T-cell (primary cell): ENCODE measurements around the gene MMS19. TPM values are rescaled to one million over a fixed set of nuclear protein-coding genes. Genes with fewer than 3 reads are reported as not detected.
"Not testable (repeated sequence)": the region's sequence is repeated elsewhere in the genome, so short reads cannot be mapped to it uniquely, and the experiment has no call there.

ENCODE experiments used
- ATAC-seq, 4 experiments: fragments of 200-7000 bp in 3 of 4; fragments of 150-1000 bp in 1 of 4; cut with Tn5 transposase; replicated peaks in 1 of 4; 1 replicate in 3 of 4; 2 replicates in 1 of 4; pipeline ENCODE4 v1.10.0; 2021; ENCODE audit warnings: moderate library complexity in 3 of 4, mild to moderate bottlenecking in 2 of 4, moderate number of reproducible peaks in 1 of 4
- CTCF ChIA-PET, 2 donors: fragments of 300-600 bp; sonication (Branson Sonifier 250); formaldehyde crosslinking; loops; one replicate each; lab custom pipeline; 2022; ENCODE audit warnings: antibody characterized with exemption in 2 of 2; lab: Charles Lee
- POLR2A ChIA-PET, 2 donors: fragments of 300-600 bp; sonication (Branson Sonifier 250); formaldehyde crosslinking; loops; one replicate each; lab custom pipeline; 2022; ENCODE audit warnings: antibody characterized with exemption in 2 of 2; lab: Charles Lee
- DNase-seq, 35 experiments: peaks; one replicate each; pipeline versions ENCODE4 v3.0.0 to v3.0.0-alpha.2; 2013 to 2023
- H3K27ac ChIP-seq: one replicate; pipeline ENCODE4 v1.5.1; 2013; ENCODE audit warnings: low read length
- H3K27me3 ChIP-seq, 2 experiments: replicated peaks in 1 of 2; 1 replicate in 1 of 2; 2 replicates in 1 of 2; pipeline versions ENCODE4 v1.6.1 to v1.7.0; 2013; ENCODE audit warnings: low read length in 1 of 2, mixed read lengths in 1 of 2; ENCODE audit not compliant: control insufficient read depth in 2 of 2, insufficient read depth in 2 of 2; ENCODE audit errors: extremely low read depth in 1 of 2
- H3K36me3 ChIP-seq, 2 donors: 1 replicate in 1 of 2; 2 replicates in 1 of 2; pipeline versions ENCODE4 v1.6.1 to v1.7.0; 2013; ENCODE audit warnings: low read length in 1 of 2; ENCODE audit not compliant: control insufficient read depth in 2 of 2, insufficient read depth in 1 of 2; ENCODE audit errors: extremely low read depth in 1 of 2
- H3K4me1 ChIP-seq, 2 experiments: 1 replicate in 1 of 2; 2 replicates in 1 of 2; pipeline versions ENCODE4 v1.6.1 to v1.7.0; 2013; ENCODE audit warnings: low read length in 2 of 2, mixed read lengths in 1 of 2; ENCODE audit not compliant: insufficient read depth in 2 of 2, control insufficient read depth in 1 of 2; ENCODE audit errors: extremely low read depth in 1 of 2
- H3K4me3 ChIP-seq, 2 donors: 1 replicate in 1 of 2; 2 replicates in 1 of 2; pipeline versions ENCODE4 v1.5.1 to v1.7.0; 2013; ENCODE audit warnings: mild to moderate bottlenecking in 2 of 2, low read length in 1 of 2, moderate library complexity in 1 of 2; ENCODE audit not compliant: control insufficient read depth in 1 of 2; ENCODE audit errors: extremely low read depth in 1 of 2
- H3K9me3 ChIP-seq: 2 replicates; pipeline ENCODE4 v1.7.0; 2013
- H3K27ac Mint-ChIP-seq, 2 donors: one replicate each; pipeline ENCODE4 v1.8.0; 2020 to 2021; ENCODE audit warnings: mild to moderate bottlenecking in 2 of 2, mixed read lengths in 2 of 2
- H3K27me3 Mint-ChIP-seq, 2 donors: one replicate each; pipeline ENCODE4 v1.8.0; 2021 to 2022; ENCODE audit warnings: mixed read lengths in 2 of 2
- H3K36me3 Mint-ChIP-seq: one replicate; pipeline ENCODE4 v1.8.0; 2021; ENCODE audit warnings: mixed read lengths
- H3K4me1 Mint-ChIP-seq, 3 donors: one replicate each; pipeline ENCODE4 v1.8.0; 2020 to 2022; ENCODE audit warnings: mixed read lengths in 3 of 3, mild to moderate bottlenecking in 1 of 3
- H3K4me3 Mint-ChIP-seq, 3 donors: one replicate each; pipeline ENCODE4 v1.8.0; 2020 to 2022; ENCODE audit warnings: mild to moderate bottlenecking in 3 of 3, mixed read lengths in 3 of 3, moderate library complexity in 3 of 3
- H3K9me3 Mint-ChIP-seq, 3 donors: one replicate each; pipeline ENCODE4 v1.8.0; 2020 to 2022; ENCODE audit warnings: mixed read lengths in 3 of 3
- WGBS: methylation state at CpG from one replicate; pipeline ENCODE4 v1.1.5; 2013; ENCODE audit warnings: missing lambda C conversion rate; ENCODE audit not compliant: insufficient coverage; 5-methylcytosine and 5-hydroxymethylcytosine counted together
- total RNA-seq, 35 experiments: library from RNA in 6 of 35; stranded (reverse) in 6 of 35; fragments of 120-200 nt in 1 of 35; gene quantifications; one replicate each; pipeline versions ENCODE4 v1.2.1 to v1.2.4 and lab custom pipeline; 2013 to 2026

The MMS19 gene
- total RNA-seq, 5 donors from 2014 or later (not counting 1 experiment from before 2014, with no cell fraction given), result 73.8 to 106 (median 93.7) TPM

DNA sequence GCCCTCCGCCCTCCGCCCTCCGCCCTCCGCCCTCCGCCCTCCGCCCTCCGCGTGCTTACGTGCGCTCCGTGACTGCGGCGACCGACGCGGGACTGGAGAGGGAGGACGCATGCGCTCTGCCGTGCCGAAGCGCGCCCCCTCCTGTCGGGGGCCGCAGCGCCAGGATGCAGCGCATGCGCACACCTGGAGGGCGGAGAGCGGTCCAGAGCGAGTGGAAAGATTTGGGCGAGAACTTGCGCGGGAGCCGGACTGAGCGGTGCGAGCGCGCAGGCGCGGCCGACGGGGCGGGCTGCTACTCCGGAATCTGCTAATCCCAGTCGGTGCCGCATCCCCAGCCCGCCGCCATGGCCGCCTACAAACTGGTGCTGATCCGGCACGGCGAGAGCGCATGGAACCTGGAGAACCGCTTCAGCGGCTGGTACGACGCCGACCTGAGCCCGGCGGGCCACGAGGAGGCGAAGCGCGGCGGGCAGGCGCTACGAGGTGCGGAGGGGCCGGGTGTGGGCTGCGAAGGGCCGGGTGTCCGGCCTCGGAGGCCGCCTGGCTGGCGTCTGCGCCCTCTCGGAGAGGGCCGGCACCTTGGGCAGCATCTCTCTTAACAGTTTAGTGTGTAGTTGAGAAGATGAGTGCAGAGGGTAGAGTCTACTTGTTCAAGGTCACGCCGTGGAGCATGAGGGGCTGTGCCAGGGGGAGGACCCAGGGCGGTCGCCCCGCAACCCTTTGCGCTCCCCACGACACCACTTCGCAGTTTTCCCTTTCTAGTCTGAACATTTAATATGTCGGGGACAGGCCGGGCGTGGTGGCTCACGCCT lies 72.1 kb downstream of the MMS19 start, which contains the start of gene PGAM1:
Gene PGAM1 (plus strand): TSS at position 228 of the 812 bp plus-strand sequence. CDS start 117 bp downstream, at position 345.
- peaks cover 23 to 45% of the 10 kb centered on the region in 2 experiments for H3K4me1 ChIP-seq
- peak within 1 kb of the TSS; percentile 88 for H3K27ac ChIP-seq
- Mint-ChIP-seq H3K9me3 (no peaks in the 10 kb centered on the region), H3K4me1 (peaks cover 38 to 55% (median 45%) of the 10 kb centered on the region in 3 donors), H3K27ac (peak within 1 kb of the TSS; percentile 91 to 93), H3K27me3 (peaks cover 0 to 2% of the 10 kb centered on the region in 2 donors), H3K36me3 (peaks cover 11% of the 10 kb centered on the region), H3K4me3 (peak within 1 kb of the TSS; percentile 84 to 94 (median 87))
- WGBS, result under 1% methylated on average over 65 of the region's 90 CpGs
- peak; percentile 85 to 99 (median 91) for DNase-seq
- H3K4me3 ChIP-seq, result peak within 1 kb of the TSS; percentile 76 to 83
- ChIA-PET POLR2A (no interaction called here), CTCF (interaction anchor here in 1 of 2 donors (0.7 to 1.5 kb wide), 3 partner anchors 12 to 25 kb away, joined by 3 read pairs; partner anchors contain the start of gene RRP12)
- peaks cover 2 to 18% of the 10 kb centered on the region in 2 donors for H3K36me3 ChIP-seq
- H3K9me3 ChIP-seq, result no peaks in the 10 kb centered on the region
- H3K27me3 ChIP-seq, result no peaks in the 10 kb centered on the region
- peak; percentile 83 to 93 (median 87) for ATAC-seq

DNA sequence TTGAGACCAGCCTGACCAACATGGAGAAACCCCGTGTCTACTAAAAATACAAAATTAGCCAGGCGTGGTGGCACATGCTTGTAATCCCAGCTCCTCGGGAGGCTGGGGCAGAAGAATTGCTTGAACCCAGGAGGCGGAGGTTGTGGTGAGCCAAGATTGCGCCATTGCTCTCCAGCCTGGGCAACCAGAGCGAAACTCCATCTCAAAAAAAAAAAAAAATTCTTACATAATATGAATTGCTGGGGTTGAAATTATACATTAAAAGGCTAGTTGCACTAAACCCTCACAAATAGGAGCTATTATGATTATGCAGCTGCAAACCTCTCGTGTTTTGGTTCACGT lies 74.5 kb downstream of the MMS19 start:
- H3K4me1 ChIP-seq, result peaks cover 23 to 52% of the 10 kb centered on the region in 2 experiments
- peak overlapping the region; percentile 95 to 98 for H3K27ac Mint-ChIP-seq
- DNase-seq, H3K36me3 Mint-ChIP-seq, H3K36me3 ChIP-seq, H3K9me3 Mint-ChIP-seq, H3K4me3 ChIP-seq, H3K27ac ChIP-seq, H3K27me3 ChIP-seq, H3K9me3 ChIP-seq, H3K27me3 Mint-ChIP-seq, ATAC-seq: not testable (repeated sequence)
- POLR2A ChIA-PET, result interaction anchor here in 1 of 2 donors (1.5 kb wide), 1 partner anchor 10 kb away, joined by 4 read pairs; no protein-coding TSS in a partner anchor
- CTCF ChIA-PET, result interaction anchor here (0.7 to 1.5 kb wide), 3 partner anchors 16 to 60 kb away, joined by 3 to 5 read pairs (median 3); no protein-coding TSS in a partner anchor
- WGBS, result 72% methylated on average over 2 of the region's 8 CpGs
- peak overlapping the region in 1 of 3 donors; percentile 9 for H3K4me3 Mint-ChIP-seq
- H3K4me1 Mint-ChIP-seq, result peaks cover 44 to 56% (median 47%) of the 10 kb centered on the region in 3 donors

DNA sequence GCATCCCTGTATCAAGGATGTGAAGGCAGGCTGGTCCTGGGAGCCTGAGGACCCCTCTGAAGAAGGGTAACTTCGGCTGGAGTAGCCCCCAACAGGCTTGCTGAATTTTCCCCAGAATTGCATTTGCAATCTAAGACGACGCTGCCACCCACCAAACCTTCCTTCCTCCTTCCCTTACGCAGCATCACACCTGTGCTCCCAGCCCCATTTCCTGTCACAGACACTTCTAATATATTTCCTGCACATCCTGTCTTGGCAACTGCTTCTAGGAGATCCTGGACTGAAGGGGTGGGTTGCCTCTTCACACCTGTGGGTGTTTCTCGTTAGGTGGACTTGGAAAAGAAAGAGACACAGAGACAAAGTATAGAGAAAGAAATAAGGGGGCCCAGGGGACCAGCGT lies 81.7 kb downstream of the MMS19 start:
- Histone ChIP-seq H3K4me3 (no peak overlapping the region), H3K9me3 (no peaks in the 10 kb centered on the region), H3K4me1 (peaks cover 27 to 63% of the 10 kb centered on the region in 2 experiments), H3K36me3 (no peaks in the 10 kb centered on the region), H3K27ac (peak overlapping the region; percentile 38), H3K27me3 (no peaks in the 10 kb centered on the region)
- no peaks in the 10 kb centered on the region for H3K27me3 Mint-ChIP-seq
- peak in 1 of 35 experiments; percentile 33 for DNase-seq
- H3K9me3 Mint-ChIP-seq, result no peaks in the 10 kb centered on the region
- no peak for ATAC-seq
- H3K4me1 Mint-ChIP-seq, result peaks cover 54 to 59% (median 55%) of the 10 kb centered on the region in 3 donors
- peak overlapping the region; percentile 91 to 95 for H3K27ac Mint-ChIP-seq
- 3% methylated on average over 4 of the region's 6 CpGs for WGBS
- H3K36me3 Mint-ChIP-seq, result no peaks in the 10 kb centered on the region
- H3K4me3 Mint-ChIP-seq, result peak overlapping the region in 1 of 3 donors; percentile 29
- ChIA-PET CTCF (no interaction called here), POLR2A (no interaction called here)

DNA sequence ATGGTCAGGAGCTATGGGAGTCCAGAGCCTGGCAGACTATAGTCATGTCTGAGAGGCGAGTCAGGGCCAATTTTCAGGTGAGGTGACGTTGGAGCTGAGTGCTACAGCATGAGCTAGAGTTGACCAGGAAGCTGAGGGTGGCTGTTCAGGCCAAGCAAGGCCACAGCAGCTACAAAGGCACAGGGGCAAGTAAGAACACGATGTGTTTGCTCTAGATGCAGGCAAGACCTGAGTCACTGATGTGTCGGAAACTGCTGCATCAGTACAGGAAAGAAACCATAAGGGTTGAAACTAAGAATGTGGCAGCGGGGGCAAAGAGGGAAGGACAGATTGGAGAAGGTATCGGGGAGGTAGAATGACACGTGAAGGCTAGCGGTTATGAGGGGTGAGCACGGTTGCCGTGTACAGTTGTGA lies 85.3 kb downstream of the MMS19 start:
- H3K27ac Mint-ChIP-seq, result peak overlapping the region; percentile 41 to 75
- no peaks in the 10 kb centered on the region for H3K36me3 Mint-ChIP-seq
- Histone ChIP-seq H3K27ac (peak overlapping the region; percentile 60), H3K9me3 (no peaks in the 10 kb centered on the region), H3K27me3 (no peaks in the 10 kb centered on the region), H3K36me3 (no peaks in the 10 kb centered on the region), H3K4me1 (peaks cover 21 to 45% of the 10 kb centered on the region in 2 experiments), H3K4me3 (no peak overlapping the region)
- DNase-seq, result no peak
- H3K4me1 Mint-ChIP-seq, result peaks cover 37 to 42% (median 39%) of the 10 kb centered on the region in 3 donors
- WGBS, result 28% methylated on average over 8 of the region's 10 CpGs
- H3K9me3 Mint-ChIP-seq, result no peaks in the 10 kb centered on the region
- POLR2A ChIA-PET, result interaction anchor here in 1 of 2 donors (2.4 kb wide), 1 partner anchor 12 kb away, joined by 16 read pairs; the partner anchor contains the start of gene RRP12
- ATAC-seq, result no peak
- CTCF ChIA-PET, result no interaction called here
- peak overlapping the region in 1 of 3 donors; percentile 2 for H3K4me3 Mint-ChIP-seq
- H3K27me3 Mint-ChIP-seq, result no peaks in the 10 kb centered on the region

DNA sequence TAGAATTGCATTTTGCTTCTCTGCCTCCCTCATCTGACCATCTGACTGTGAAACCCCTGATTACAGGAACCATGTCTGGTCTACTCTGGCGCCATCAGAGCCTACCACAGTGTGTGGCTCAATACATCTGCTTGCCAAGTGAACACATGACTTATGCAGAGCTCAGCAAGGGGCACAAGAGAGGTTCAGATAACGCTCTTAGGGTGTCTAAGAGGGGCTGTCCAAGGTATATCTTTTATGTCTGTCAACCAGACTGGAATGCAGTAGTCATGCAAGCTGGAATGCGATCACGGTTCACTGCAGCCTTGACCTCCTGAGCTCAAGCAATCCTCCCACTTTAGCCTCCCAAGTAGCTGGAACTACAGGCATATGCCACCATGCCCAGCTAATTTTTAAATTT lies 86.8 kb downstream of the MMS19 start:
- ChIA-PET CTCF (interaction anchor here in 1 of 2 donors (0.6 kb wide), 2 partner anchors 29 to 115 kb away, joined by 9 to 13 read pairs; no protein-coding TSS in a partner anchor), POLR2A (interaction anchor here in 1 of 2 donors (0.6 kb wide), 1 partner anchor 64 kb away, joined by 6 read pairs; no protein-coding TSS in a partner anchor)
- Mint-ChIP-seq H3K27me3 (no peaks in the 10 kb centered on the region), H3K4me3 (no peak overlapping the region), H3K9me3 (no peaks in the 10 kb centered on the region), H3K27ac (no peak overlapping the region), H3K4me1 (peaks cover 33 to 38% (median 38%) of the 10 kb centered on the region in 3 donors), H3K36me3 (no peaks in the 10 kb centered on the region)
- ATAC-seq (no peak), DNase-seq (no peak)
- Histone ChIP-seq H3K27me3 (no peaks in the 10 kb centered on the region), H3K36me3 (no peaks in the 10 kb centered on the region), H3K4me1 (peaks cover 18 to 47% of the 10 kb centered on the region in 2 experiments), H3K4me3 (no peak overlapping the region), H3K27ac (no peak overlapping the region), H3K9me3 (no peaks in the 10 kb centered on the region)
- WGBS, result 94% methylated on average over 4 of the region's 4 CpGs

DNA sequence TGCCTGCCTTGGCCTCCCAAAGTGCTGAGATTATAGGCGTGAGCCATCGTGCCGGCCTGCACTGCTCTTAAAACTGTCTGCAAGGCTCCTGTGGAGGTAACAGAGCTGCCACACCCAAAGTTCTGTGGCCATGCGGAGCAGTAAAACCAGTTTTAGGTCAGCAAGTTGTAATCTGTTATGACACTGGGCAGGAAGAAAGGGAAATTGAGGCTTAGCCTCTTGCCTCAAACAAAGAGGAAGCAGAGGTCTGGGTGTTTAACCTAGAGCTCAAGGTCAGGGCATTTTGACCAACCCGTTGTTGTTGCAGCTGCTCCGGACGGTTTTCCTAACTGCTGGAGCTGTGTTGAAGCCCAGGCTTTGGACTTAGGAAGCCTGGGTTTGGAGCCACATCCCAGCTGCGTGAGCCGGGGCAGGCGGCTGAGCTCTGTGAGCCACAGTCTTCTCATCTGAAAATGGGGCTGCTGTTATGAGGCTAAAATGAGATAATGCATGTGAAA lies 89.7 kb downstream of the MMS19 start:
- no peaks in the 10 kb centered on the region for H3K27me3 Mint-ChIP-seq
- H3K4me3 Mint-ChIP-seq, result no peak overlapping the region
- Histone ChIP-seq H3K4me3 (no peak overlapping the region), H3K27ac (no peak overlapping the region), H3K9me3 (no peaks in the 10 kb centered on the region), H3K4me1 (peaks cover 6 to 19% of the 10 kb centered on the region in 2 experiments), H3K36me3 (no peaks in the 10 kb centered on the region), H3K27me3 (no peaks in the 10 kb centered on the region)
- DNase-seq (no peak), ATAC-seq (no peak)
- 98% methylated on average over 10 of the region's 10 CpGs for WGBS
- H3K27ac Mint-ChIP-seq, result no peak overlapping the region
- H3K36me3 Mint-ChIP-seq, result no peaks in the 10 kb centered on the region
- no peaks in the 10 kb centered on the region for H3K9me3 Mint-ChIP-seq
- ChIA-PET POLR2A (interaction anchor here in 1 of 2 donors (0.7 to 1.2 kb wide), 3 partner anchors 7 to 41 kb away, joined by 3 to 16 read pairs (median 6); partner anchors contain the start of gene RRP12), CTCF (interaction anchor here (0.5 to 1.6 kb wide), 4 partner anchors 10 to 234 kb away, joined by 3 to 8 read pairs (median 4); no protein-coding TSS in a partner anchor)
- H3K4me1 Mint-ChIP-seq, result peaks cover 16 to 18% (median 16%) of the 10 kb centered on the region in 3 donors
